H7 (cell line): Measurements from ENCODE around the gene CD82. TPM values are rescaled to one million over a fixed set of nuclear protein-coding genes. Genes with fewer than 3 reads are reported as not detected.
A peak's percentile ranks its signal among the peaks of the same experiment; 100 is the strongest.

ENCODE experiments used
- DNase-seq: peaks from one replicate; pipeline ENCODE4 v3.0.0; 2012
- H3K27me3 ChIP-seq: 2 replicates; pipeline ENCODE4 v1.6.0; 2011; ENCODE audit warnings: mild to moderate bottlenecking, low read length; ENCODE audit not compliant: control insufficient read depth, insufficient read depth
- H3K36me3 ChIP-seq: replicated peaks from 2 replicates; pipeline ENCODE4 v1.5.1; 2011; ENCODE audit warnings: low read length; ENCODE audit not compliant: control insufficient read depth, insufficient read depth
- H3K4me3 ChIP-seq: 2 replicates; pipeline ENCODE4 v1.5.1; 2011; ENCODE audit warnings: low read depth, mild to moderate bottlenecking, control low read depth, low read length, moderate library complexity; ENCODE audit not compliant: insufficient read depth
- total RNA-seq: library from RNA; depleted of rRNA; stranded (reverse); fragments of >200 nt; shearing (Covaris generic); gene quantifications from 2 replicates; pipeline ENCODE4 v1.2.3, GENCODE V29; 2014

Gene CD82
- total RNA-seq, 1 experiment from 2014 or later = 1.3 TPM

DNA sequence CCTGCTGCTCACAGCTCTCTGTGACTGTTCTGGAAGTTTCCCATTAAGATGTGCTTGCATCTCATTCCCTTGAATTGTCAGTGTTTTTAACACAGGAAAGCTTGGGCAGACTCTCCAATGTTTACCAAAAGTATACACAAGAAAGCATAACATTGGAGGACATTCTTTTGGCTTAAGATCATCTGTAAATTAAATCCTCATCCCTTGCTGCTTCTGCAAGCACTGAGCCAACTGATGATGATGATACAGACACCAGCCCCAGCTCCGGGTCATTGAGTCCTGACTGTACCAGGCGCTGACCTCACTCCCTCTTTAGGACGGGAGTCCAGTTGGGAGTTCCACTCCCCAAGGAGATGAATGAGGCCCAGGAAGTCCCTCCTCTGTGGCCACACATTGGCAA lies 23.8 kb downstream of the CD82 start:
- no peaks in the 10 kb centered on the region for H3K36me3 ChIP-seq
- no peak overlapping the region for H3K4me3 ChIP-seq
- no peaks in the 10 kb centered on the region; the same call in 1 of the 2 replicates for H3K27me3 ChIP-seq
- DNase-seq = no peak

DNA sequence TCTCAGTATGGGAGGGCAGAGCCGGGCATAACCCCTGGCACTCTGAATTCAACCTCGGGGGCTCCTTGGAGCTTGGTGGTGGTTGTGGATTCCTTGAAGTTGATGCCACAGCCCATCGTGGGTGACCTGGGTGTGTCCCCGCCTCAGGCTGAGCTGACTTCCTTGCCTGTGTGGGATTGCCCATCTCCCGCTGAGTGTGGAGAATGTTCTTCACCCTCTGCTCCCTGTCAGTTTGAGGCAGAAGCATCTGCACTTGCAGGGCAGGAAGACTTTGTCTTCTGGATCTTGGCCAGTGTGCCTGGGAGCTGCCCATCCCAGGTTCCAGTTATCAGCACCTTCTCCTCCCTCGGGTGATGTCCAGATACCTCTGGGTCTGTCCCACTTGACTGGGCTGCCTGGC lies 25.3 kb downstream of the CD82 start:
- Histone ChIP-seq H3K4me3 (no peak overlapping the region), H3K36me3 (no peaks in the 10 kb centered on the region), H3K27me3 (no peaks in the 10 kb centered on the region)
- DNase-seq = no peak

DNA sequence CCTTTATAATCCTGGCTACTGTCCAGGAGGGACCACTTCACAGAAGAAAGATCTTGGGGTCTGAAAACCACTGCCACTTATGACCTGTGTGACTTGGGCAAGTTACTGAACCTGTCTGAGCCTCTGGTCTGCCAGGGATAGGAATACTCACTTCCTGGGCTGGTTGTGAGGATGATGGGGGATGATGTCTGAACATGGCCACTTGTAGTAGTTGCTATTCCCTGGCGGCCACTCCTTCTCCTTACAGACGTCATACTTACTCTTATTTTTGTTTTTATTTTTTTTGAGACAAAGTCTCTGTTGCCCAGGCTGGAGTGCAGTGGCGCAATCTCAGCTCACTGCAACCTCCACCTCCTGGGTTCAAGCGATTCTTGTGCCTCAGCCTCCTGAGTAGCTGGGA lies 26.1 kb downstream of the CD82 start:
- Histone ChIP-seq H3K27me3 (no peaks in the 10 kb centered on the region), H3K36me3 (no peaks in the 10 kb centered on the region), H3K4me3 (no peak overlapping the region)
- DNase-seq = no peak

DNA sequence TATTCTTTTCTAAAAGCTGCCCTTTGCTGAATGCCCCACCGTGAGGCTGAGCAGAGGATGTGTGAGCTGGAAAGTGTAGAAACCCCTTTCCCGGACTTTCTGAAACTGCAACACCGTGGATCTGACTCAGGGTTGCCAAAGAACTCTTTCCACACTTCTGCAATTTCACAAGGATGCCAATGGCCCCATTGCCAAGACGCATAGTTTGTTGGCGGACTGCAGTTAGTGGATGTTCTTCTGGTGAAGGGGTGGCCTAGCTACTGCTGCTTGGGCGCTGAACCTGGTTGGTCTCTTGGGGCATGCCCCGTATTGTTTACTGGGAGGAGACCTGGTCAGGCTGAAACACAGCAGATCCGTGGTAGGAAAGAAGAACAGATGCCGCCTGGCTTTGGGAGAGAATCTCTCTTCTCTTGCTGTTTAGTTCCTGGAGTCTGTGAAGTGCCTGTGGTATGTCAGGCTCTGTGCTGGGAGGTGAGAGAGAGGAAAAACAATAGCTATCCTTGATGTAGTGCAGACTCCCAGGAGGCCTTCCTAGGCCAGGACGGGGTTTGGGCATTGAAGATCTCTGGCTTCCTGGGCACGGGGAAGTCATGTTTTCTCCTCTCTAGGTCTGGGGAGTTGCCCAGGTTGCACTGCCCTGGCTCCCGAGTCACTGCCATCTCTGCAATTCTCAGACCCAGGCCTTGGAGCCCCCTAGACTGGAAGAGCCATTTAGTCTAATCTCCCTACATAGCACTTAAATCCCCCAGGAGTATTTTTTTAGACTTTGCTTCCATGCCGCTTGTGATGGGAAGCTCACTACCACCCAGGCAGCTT lies 26.9 kb downstream of the CD82 start:
- DNase-seq = no peak
- Histone ChIP-seq H3K27me3 (no peaks in the 10 kb centered on the region), H3K36me3 (no peaks in the 10 kb centered on the region), H3K4me3 (no peak overlapping the region)

DNA sequence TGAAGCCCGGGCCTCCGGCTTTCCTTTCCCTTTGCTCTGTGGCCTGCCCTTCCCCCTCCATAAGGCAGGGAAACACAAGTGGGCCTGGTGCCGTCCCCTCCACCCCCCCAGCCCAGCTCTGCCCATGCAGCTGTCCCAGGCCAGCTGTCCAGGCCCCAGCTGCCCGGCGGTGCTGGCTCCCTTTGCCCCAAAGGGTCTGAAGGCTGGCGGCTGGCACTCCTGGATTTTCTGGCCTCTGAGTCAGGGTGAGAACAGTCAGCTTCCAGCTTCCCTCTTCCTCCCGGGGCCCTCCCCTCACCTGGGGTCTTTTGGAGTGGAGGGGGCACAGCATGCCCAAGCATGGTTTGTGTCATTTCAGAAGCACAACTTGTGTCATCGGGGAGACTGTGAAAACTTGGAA lies 27.8 kb downstream of the CD82 start:
- no peaks in the 10 kb centered on the region for H3K27me3 ChIP-seq
- no peak overlapping the region for H3K4me3 ChIP-seq
- no peak for DNase-seq
- no peaks in the 10 kb centered on the region for H3K36me3 ChIP-seq

DNA sequence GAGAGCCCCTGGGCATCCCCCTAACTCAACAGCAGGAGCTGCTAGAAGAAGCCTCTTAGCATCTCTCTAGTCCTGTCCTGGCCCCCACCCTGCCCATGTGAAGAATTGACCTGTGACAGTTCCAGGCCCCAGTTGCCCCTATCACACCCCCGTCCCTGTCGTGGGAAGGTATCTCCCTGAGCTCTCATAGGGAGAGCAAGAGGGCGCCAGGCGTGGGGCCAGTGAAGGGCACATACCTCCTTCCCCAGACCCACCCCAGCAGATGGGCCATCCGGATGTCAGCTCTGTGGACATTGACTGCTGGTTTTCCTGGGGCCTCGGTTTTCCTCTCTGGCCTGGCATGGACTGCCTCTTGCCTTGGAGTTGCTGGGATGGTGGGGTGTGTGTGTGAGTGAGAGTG lies 29.5 kb downstream of the CD82 start:
- Histone ChIP-seq H3K27me3 (no peaks in the 10 kb centered on the region), H3K36me3 (no peaks in the 10 kb centered on the region), H3K4me3 (no peak overlapping the region)
- DNase-seq = no peak

DNA sequence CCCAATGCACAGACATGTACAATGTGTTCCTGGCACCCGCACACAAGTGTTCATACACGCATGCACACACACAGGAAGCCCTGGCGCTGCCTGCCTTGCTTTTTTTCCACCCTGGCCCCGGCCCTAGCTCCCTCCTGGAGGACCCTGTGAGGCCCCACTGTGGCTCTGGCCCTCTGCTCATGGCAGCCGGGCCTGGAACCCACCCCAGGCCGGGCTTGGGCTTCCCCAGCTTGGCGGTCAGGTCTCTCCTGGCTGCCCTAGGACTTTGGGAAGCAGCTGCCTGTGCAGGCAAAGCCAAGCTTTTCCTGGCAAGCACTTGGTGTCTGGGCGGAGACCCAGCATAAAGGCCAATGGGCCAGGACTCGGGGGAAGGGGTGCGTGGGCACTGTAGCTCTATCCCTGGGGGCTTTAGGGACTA lies 30.5 kb downstream of the CD82 start:
- Histone ChIP-seq H3K4me3 (no peak overlapping the region), H3K27me3 (no peaks in the 10 kb centered on the region), H3K36me3 (no peaks in the 10 kb centered on the region)
- no peak for DNase-seq

DNA sequence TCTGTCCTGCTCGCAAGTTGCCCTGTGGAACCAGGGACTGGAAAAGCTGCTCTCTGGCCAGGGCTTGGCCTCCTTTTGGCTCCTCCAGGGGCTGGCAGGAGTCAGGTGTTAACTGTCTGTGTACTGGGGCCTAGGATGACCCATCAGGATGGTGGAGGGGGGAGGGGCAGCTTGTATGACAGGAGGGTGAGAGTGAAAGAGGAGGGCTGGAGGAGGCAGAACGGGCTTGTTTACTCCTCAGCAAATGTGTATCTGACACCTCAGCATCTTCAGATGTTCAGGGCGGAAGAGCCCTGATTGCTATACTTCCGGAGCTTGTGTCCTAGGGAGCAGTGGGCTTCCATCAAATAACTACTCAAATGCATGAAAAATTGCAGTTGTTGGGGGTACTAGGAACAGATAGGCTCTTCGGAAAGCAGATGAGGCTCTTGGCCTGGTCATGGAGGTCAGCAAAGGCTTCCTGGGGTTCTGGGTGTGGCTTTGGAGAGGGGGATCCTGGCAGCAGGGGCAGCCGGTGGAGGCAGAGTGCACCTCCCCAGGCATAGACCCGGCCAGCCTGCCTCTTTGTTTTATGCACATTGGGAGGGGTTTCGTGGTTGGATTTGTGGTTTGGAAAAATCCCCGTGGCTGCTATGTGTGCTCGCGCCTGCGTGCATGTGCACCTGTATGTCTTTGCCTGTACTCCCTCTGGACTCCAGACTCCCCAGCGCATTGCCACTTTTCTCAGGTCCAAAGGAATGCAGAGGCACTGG lies 31.2 kb downstream of the CD82 start:
- no peak for DNase-seq

DNA sequence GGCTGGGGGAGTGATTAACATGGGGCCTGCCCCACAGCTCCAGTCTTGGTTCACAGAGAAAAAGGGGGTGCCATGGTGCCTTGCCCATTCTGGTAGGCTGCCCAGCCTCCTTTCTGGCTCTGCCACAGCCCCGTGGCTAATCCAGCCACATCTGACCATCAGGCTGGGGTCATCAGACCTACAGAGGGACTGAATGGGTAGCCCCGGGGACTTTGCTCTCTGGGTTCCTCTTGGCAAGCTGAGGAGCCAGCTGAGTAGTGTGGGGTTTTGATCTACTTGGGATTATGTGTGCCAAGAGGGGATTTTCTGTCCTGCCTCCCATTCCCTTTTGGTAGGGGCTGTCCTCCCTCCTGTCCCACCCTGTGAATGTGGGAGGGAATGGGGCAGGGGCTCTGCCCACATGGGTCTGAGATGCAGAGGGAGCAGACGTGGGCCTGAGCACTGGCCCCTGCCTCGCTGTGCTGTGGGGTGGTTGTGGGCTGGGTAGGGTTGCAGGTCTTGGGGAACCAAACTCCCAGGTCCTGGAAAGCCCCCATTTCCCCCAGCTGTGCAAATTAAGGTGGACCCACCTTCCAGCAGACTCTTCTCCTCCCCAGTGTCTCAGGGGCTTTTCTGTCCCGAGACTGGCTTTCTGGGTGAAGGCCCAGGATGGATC lies 32.0 kb downstream of the CD82 start:
- Histone ChIP-seq H3K36me3 (no peaks in the 10 kb centered on the region), H3K4me3 (no peak overlapping the region), H3K27me3 (no peaks in the 10 kb centered on the region)
- DNase-seq = no peak

More for the DNA sequence above, 31.2 kb downstream of the CD82 start:
- Histone ChIP-seq H3K36me3 (no peaks in the 10 kb centered on the region), H3K4me3 (no peak overlapping the region), H3K27me3 (no peaks in the 10 kb centered on the region)

DNA sequence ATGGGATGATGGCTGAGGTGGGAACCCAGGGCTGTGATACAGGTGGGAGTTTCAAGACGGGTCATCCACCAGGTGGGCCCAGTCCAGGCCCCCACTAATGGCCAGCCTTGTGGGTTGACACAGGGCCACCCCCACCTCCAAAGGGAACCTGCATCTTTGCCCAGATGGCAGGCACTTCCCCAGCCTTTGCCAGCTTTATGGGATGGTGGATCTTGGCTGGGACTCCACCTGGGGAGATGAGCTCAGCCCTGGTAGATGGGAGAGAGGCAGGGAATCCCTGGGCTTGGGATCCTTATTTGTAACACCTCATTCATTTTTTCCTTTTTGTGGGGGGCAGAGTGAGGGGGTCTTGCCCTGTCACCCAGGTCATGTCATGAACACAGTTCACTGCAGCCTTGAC lies 33.4 kb downstream of the CD82 start:
- Histone ChIP-seq H3K4me3 (no peak overlapping the region), H3K27me3 (no peaks in the 10 kb centered on the region), H3K36me3 (no peaks in the 10 kb centered on the region)
- DNase-seq = no peak

DNA sequence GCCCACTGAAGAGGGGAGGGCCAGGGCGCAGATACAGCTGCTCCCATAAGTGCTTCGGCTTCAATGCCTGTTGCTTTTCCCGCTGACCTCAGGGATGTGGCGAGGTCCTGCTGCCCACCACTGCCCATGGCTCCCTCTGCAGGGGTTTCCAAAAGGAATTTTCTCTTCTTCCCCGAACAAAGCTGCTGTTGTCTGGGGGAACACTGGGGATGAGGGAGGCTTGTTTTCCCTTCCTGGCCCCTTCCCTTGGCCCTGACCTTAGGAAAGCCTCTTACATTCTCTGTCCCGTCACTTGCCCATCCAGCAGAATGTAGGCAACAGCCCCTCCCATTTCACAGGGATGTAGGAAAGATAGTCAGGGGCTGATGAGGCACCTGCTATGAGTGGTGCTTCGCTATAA lies 34.8 kb downstream of the CD82 start:
- Histone ChIP-seq H3K4me3 (no peak overlapping the region), H3K27me3 (no peaks in the 10 kb centered on the region), H3K36me3 (no peaks in the 10 kb centered on the region)
- no peak for DNase-seq

DNA sequence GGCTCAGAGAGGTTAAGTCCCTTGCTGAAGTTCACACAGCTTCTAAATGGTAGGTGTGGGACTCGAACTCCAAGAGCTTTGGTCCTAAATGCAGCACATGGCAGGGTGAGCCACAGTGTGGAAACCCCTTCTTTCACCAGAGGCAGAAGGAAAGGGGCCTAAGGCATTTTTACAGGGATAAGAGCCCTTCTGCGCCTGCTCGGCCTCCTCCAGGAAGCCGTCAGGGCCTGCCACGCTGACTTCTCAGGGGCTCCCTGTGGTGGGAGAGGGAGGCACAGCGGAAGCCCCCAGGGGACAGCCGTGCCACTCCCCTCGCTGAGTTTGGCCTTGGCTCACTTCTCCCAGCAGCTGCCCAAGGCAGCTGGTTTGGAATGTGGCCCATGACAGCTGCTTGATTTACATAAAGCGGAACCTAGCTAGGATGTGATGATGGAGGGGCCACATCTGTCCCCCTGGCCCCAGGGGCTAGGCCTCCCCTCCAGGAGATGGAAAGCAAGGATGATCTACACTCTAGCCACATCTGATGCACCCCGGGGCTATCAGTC lies 35.4 kb downstream of the CD82 start:
- Histone ChIP-seq H3K4me3 (no peak overlapping the region), H3K27me3 (no peaks in the 10 kb centered on the region), H3K36me3 (no peaks in the 10 kb centered on the region)
- DNase-seq = peak; percentile 63

DNA sequence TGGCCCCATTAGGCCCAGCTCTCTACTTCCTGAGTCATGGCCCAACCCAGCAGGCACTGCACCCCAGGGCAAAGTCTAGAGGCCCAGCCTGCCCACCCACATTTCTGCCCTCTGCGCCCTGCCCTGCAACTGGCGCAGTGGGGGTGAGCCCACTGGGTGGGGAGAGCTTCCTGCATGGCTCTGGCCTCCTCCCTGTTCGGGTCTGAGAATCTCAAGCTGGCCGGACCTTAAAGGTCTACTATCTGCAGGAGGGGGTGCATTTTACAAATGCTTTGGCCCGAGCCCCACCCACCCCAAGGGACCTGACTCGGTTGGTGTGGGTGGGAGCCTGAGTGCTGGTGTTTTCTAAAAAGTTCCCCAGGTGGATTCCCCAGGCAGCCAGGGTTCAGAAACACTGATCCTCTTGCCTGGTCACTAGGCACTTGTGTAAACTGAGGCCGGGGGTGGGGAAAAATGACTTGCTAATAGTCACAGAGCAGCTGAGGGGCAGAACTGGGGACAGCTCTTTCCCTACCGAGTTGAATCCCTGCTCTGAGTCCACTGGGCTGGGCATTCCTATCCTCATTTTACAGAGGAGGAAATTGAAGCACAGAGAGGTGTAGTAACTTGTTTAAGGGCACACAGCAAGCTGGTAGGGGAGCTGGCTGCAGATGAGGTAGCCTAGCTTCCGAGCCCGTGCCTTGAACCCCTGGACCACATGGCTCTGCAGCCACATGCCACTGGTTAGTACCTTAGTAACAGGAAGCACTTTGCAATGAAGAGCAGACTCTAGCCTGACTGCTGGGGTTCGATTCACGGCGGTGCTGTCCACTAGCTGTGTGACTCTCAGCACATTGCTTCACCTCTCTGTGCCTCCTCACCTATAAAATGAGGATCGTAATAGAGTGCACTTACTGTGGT lies 36.3 kb downstream of the CD82 start:
- Histone ChIP-seq H3K27me3 (no peaks in the 10 kb centered on the region), H3K36me3 (no peaks in the 10 kb centered on the region), H3K4me3 (no peak overlapping the region)
- no peak for DNase-seq

DNA sequence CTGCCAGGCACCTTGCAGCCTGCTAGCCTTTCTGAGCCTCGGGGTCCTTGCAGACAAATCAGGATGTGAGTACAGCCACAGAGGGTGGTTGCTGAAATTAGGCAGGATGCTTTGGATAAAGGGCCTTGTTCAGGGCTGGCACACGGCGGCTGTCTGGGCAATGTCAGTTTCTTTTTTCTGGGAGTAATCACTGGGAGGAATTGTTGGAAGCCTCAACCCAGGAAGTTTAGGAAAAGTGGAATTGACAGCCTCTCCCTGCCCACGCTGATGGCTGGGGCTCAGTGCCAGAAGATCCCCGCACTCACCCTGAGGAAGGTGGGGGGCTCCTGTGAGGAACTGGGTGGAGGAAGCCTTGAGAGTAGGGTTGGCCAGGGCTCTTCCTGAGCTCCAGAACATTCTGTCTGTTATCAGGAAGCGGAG lies 37.4 kb downstream of the CD82 start:
- Histone ChIP-seq H3K27me3 (no peaks in the 10 kb centered on the region), H3K36me3 (no peaks in the 10 kb centered on the region), H3K4me3 (no peak overlapping the region)
- no peak for DNase-seq
